Epithelial cell of proximal tubule (primary cell): ENCODE results near the gene SPATS2L. TPM values are rescaled to one million over a fixed set of nuclear protein-coding genes. Genes with fewer than 3 reads are reported as not detected.

ENCODE experiments used
- DNase-seq: peaks from one replicate; pipeline ENCODE4 v3.0.0-alpha.2; 2011; ENCODE audit warnings: low read depth
- H3K4me3 ChIP-seq: 2 replicates; pipeline ENCODE4 v1.5.1; 2011; ENCODE audit warnings: low read depth, mild to moderate bottlenecking, low read length
- CTCF ChIP-seq: conservative IDR thresholded peaks from 2 replicates; pipeline ENCODE4 v1.5.1; 2012; ENCODE audit warnings: low read depth, mild to moderate bottlenecking, low read length
- total RNA-seq: library from RNA; depleted of rRNA; stranded (reverse); fragments of >200 nt; gene quantifications from 2 replicates; pipeline ENCODE4 v1.2.3, GENCODE V29; 2015

The SPATS2L gene
- total RNA-seq, 1 donor from 2014 or later, result 93.9 TPM

GRCh38 chr2:200353120-200353519, 46.6 kb downstream of the SPATS2L start:
- no peak overlapping the region for H3K4me3 ChIP-seq
- TF ChIP-seq CTCF, result no peak
- DNase-seq, result no peak

GRCh38 chr2:200353874-200354273, 47.4 kb downstream of the SPATS2L start:
- no peak for TF ChIP-seq CTCF
- H3K4me3 ChIP-seq, result no peak overlapping the region
- DNase-seq, result peak; percentile 56

- TF ChIP-seq CTCF, result no peak
- DNase-seq, result no peak
- H3K4me3 ChIP-seq, result no peak overlapping the region
Observed at GRCh38 chr2:200354833-200355751, 48.6 kb downstream of the SPATS2L start.

DNA sequence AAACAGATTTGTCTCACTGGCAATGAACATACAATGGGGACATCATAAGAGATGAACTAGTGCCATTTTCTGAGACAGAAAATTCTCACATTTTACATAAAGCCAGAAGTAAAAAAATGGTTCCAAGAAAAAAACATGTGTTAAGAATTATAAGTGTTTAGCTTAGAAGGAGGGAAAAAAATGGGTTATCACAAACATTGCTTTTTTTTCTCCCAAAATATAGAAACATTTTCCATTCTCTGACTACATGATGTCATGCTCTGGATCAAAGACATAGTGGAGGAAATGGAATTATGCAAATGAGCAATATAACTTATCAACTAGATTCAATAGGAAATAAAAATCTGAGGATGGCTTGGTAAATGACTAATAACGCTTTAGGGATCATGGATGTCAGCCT, 49.8 kb downstream of the SPATS2L start:
- no peak for DNase-seq
- no peak for TF ChIP-seq CTCF
- no peak overlapping the region for H3K4me3 ChIP-seq

GRCh38 chr2:200356857-200357384, 50.4 kb downstream of the SPATS2L start:
- no peak overlapping the region for H3K4me3 ChIP-seq
- no peak for TF ChIP-seq CTCF
- no peak for DNase-seq

GRCh38 chr2:200357845-200358244, 51.4 kb downstream of the SPATS2L start:
- H3K4me3 ChIP-seq, result no peak overlapping the region
- TF ChIP-seq CTCF, result no peak
- DNase-seq, result no peak
